Activated T-helper 9 cell treated with anti-CD3 and anti-CD28 coated beads, Interleukin-2, amount 50 U/mL, for 16 hours (primary cell): ENCODE results near the gene CYP27A1.

ENCODE experiments used
- DNase-seq: peaks from one replicate; pipeline ENCODE4 v3.0.0-alpha.2; 2020; ENCODE audit warnings: low read depth

Gene CYP27A1

GRCh38 chr2:218859556-218859987, 77.6 kb downstream of the CYP27A1 start, which contains the start of gene WNT6:
Gene WNT6 (plus strand): TSS chr2:218859805. CDS start chr2:218860038, 233 bp downstream.
- no peak for DNase-seq

- DNase-seq: no peak
Observed at GRCh38 chr2:218859988-218860831, 78.3 kb downstream of the CYP27A1 start.

- DNase-seq: no peak
Observed at GRCh38 chr2:218860950-218861381, 79.0 kb downstream of the CYP27A1 start.

GRCh38 chr2:218861645-218862318, 79.8 kb downstream of the CYP27A1 start:
- no peak for DNase-seq

DNA sequence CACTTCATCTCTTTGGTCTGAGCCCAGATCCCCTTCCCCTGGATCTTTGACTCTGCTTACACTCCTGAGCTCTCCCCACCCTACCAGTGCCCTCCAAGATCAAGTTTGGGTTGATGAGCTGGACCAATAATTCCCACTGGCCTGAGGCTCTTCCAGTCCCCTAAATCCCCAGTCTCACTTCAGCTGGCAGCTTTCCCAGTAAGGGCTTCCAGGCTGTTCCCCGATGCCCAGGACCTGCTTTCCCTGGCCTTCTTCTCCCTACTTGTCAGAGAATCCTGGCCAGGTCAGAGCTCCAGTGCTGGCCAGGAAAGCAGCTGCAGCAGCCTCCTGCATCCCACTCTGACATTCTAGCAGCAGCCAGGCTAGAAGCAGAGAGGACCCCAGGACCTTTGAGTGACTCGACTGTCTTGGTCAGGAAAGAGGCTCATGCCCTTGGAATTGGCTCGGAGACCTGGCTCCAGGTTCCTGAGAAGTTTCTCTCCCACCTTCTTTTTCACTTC, 81.1 kb downstream of the CYP27A1 start:
- no peak for DNase-seq
